WTC11 (cell line): ENCODE results near the gene CSNK1A1. TPM values are rescaled to one million over a fixed set of nuclear protein-coding genes. Genes with fewer than 3 reads are reported as not detected.
"Not testable (repeated sequence)": the region's sequence is repeated elsewhere in the genome, so short reads cannot be mapped to it uniquely, and the experiment has no call there.

Experiments used
- ATAC-seq: fragments of 200-7000 bp; cut with Tn5 transposase; 2 replicates; pipeline ENCODE4 v1.10.0; 2021; ENCODE audit warnings: mild to moderate bottlenecking, moderate library complexity
- CTCF ChIA-PET: fragments of 300-600 bp; sonication (Branson Sonifier 250); formaldehyde crosslinking; loops from one replicate; lab custom pipeline; 2021; ENCODE audit warnings: antibody characterized with exemption; lab: Charles Lee
- POLR2A ChIA-PET: fragments of 350-600 bp; sonication (Branson Sonifier 250); formaldehyde crosslinking; loops from one replicate; lab custom pipeline; 2021; ENCODE audit warnings: antibody characterized with exemption; lab: Charles Lee
- DNase-seq: peaks from one replicate; pipeline ENCODE4 v3.0.0; 2021; ENCODE audit warnings: low spot score
- H3K27ac Mint-ChIP-seq: 2 replicates; pipeline ENCODE4 v1.8.0; 2021; ENCODE audit warnings: mixed read lengths
- H3K27me3 Mint-ChIP-seq: 2 replicates; pipeline ENCODE4 v1.8.0; 2021; ENCODE audit warnings: low read depth, mild to moderate bottlenecking, moderate library complexity, mixed read lengths
- H3K36me3 Mint-ChIP-seq: 2 replicates; pipeline ENCODE4 v1.8.0; 2021; ENCODE audit warnings: mixed read lengths
- H3K4me1 Mint-ChIP-seq: 2 replicates; pipeline ENCODE4 v1.8.0; 2022; ENCODE audit warnings: mixed read lengths
- H3K4me3 Mint-ChIP-seq: 2 replicates; pipeline ENCODE4 v1.8.0; 2021; ENCODE audit warnings: mild to moderate bottlenecking, moderate library complexity, mixed read lengths
- H3K9me3 Mint-ChIP-seq: 2 replicates; pipeline ENCODE4 v1.8.0; 2021; ENCODE audit warnings: mixed read lengths
- AR ChIP-seq: fragments of 250-450 bp; sonication (Bioruptor Pico); IDR thresholded peaks from 2 replicates; pipeline ENCODE4 v1.9.0; 2021; ENCODE audit warnings: mild to moderate bottlenecking
- ATF3 ChIP-seq: sonication (generic); formaldehyde crosslinking; conservative IDR thresholded peaks from 2 replicates; pipeline ENCODE4 v1.8.1; 2022; ENCODE audit warnings: mild to moderate bottlenecking, missing genetic modification reagents
- CTCF ChIP-seq: fragments of 200-600 bp; IDR thresholded peaks from 2 replicates; pipeline ENCODE4 v1.8.0; 2022; ENCODE audit warnings: antibody characterized with exemption
- GABPB1 ChIP-seq: sonication (generic); formaldehyde crosslinking; IDR thresholded peaks from 2 replicates; pipeline ENCODE4 v1.8.1; 2023; ENCODE audit warnings: mild to moderate bottlenecking, missing genetic modification reagents
- IRF2 ChIP-seq: sonication (generic); formaldehyde crosslinking; IDR thresholded peaks from 2 replicates; pipeline ENCODE4 v1.8.0; 2022; ENCODE audit warnings: low read depth, missing genetic modification reagents, borderline replicate concordance
- MXD4 ChIP-seq: fragments of 250-450 bp; sonication (Bioruptor Pico); IDR thresholded peaks from 2 replicates; pipeline ENCODE4 v1.8.0; 2021; ENCODE audit warnings: mild to moderate bottlenecking, moderate library complexity, borderline replicate concordance
- NFATC4 ChIP-seq: fragments of 250-450 bp; sonication (Bioruptor Pico); IDR thresholded peaks from 2 replicates; pipeline ENCODE4 v1.9.0; 2021; ENCODE audit warnings: mild to moderate bottlenecking
- NFYB ChIP-seq: sonication (generic); formaldehyde crosslinking; conservative IDR thresholded peaks from 2 replicates; pipeline ENCODE4 v1.8.0; 2022; ENCODE audit warnings: low read depth, missing genetic modification reagents
- NR1H2 ChIP-seq: sonication (generic); formaldehyde crosslinking; IDR thresholded peaks from 2 replicates; pipeline ENCODE4 v1.9.0; 2021; ENCODE audit warnings: mild to moderate bottlenecking, moderate library complexity, missing genetic modification reagents
- NR2C2 ChIP-seq: sonication (generic); formaldehyde crosslinking; IDR thresholded peaks from 2 replicates; pipeline ENCODE4 v1.8.0; 2022; ENCODE audit warnings: mild to moderate bottlenecking, missing genetic modification reagents
- NR3C1 ChIP-seq: sonication (generic); formaldehyde crosslinking; conservative IDR thresholded peaks from 2 replicates; pipeline ENCODE4 v1.8.1; 2023; ENCODE audit warnings: low read depth, mild to moderate bottlenecking, missing genetic modification reagents
- USF1 ChIP-seq: sonication (generic); formaldehyde crosslinking; IDR thresholded peaks from 2 replicates; pipeline ENCODE4 v1.8.0; 2022; ENCODE audit warnings: mild to moderate bottlenecking, missing genetic modification reagents
- ZNF232 ChIP-seq: sonication (generic); formaldehyde crosslinking; IDR thresholded peaks from 2 replicates; pipeline ENCODE4 v1.8.0; 2022; ENCODE audit warnings: mild to moderate bottlenecking, missing genetic modification reagents
- ZNF423 ChIP-seq: fragments of 250-450 bp; sonication (Bioruptor Pico); IDR thresholded peaks from 2 replicates; pipeline ENCODE4 v2.1.2; 2022; ENCODE audit warnings: mild to moderate bottlenecking, moderate library complexity
- ZNF671 ChIP-seq: fragments of 250-450 bp; sonication (Bioruptor Pico); IDR thresholded peaks from 2 replicates; pipeline ENCODE4 v1.8.0; 2021; ENCODE audit warnings: mild to moderate bottlenecking
- total RNA-seq: library from RNA; stranded (reverse); gene quantifications from 3 replicates; pipeline ENCODE4 v1.2.3, GENCODE V29; 2021
- TF ChIP-seq, protein P1 (sequence below): sonication (generic); formaldehyde crosslinking; IDR thresholded peaks from 2 replicates; pipeline ENCODE4 v1.8.1; 2022; ENCODE audit warnings: low read depth, missing genetic modification reagents, borderline replicate concordance
- TF ChIP-seq, protein P2 (sequence below): sonication (generic); formaldehyde crosslinking; IDR thresholded peaks from 2 replicates; pipeline ENCODE4 v1.8.1; 2023; ENCODE audit warnings: mild to moderate bottlenecking, missing genetic modification reagents, moderate library complexity
- TF ChIP-seq, protein P3 (sequence below): sonication (generic); formaldehyde crosslinking; IDR thresholded peaks from 2 replicates; pipeline ENCODE4 v1.8.1; 2023; ENCODE audit warnings: mild to moderate bottlenecking, missing genetic modification reagents

The CSNK1A1 gene
- total RNA-seq, 1 experiment from 2014 or later, result 276 TPM

DNA sequence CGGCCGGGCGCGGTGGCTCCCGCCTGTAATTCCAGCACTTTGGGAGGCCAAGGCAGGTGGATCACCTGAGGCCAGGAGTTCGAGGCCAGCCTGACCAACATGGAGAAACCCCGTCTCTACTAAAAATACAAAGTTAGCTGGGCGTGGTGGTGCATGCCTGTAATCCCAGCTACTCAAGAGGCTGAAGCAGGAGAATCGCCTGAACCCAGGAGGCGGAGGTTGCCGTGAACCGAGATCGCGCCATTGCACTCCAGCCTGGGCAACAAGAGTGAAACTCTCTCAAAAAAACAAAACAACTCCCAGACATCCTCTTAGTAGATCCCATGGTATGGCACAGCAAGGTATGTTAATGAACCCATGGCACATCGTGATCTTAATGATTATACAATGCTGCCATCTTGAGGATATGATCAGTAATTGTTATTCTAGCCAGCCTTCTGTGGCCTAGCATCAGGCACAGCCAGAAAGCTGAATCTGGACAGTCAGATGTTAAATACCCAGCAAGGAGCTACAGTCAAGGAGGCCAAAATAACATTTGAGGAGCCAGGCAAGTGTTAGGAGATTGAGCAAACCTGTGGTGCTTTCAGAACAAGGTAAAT, 13.4 kb upstream of the CSNK1A1 start:
- ATAC-seq (peak; percentile 91), DNase-seq (peak; percentile 18)
- Mint-ChIP-seq H3K4me1 (peaks cover 37% of the 10 kb centered on the region), H3K27ac (peak overlapping the region; percentile 94)
- H3K9me3 Mint-ChIP-seq, H3K4me3 Mint-ChIP-seq, H3K27me3 Mint-ChIP-seq, H3K36me3 Mint-ChIP-seq: not testable (repeated sequence)
- CTCF ChIA-PET, result interaction anchor here (0.6 to 3.1 kb wide), 34 partner anchors 11 to 825 kb away, joined by 3 to 57 read pairs (median 4); partner anchors contain the start of genes ARHGEF37, IL17B and PCYOX1L
- POLR2A ChIA-PET, result interaction anchor here (0.5 to 1.0 kb wide), 2 partner anchors 14 to 30 kb away, joined by 3 read pairs; no protein-coding TSS in a partner anchor
- peak; percentile 42; the same call in 1 of the 2 replicates for TF ChIP-seq CTCF

DNA sequence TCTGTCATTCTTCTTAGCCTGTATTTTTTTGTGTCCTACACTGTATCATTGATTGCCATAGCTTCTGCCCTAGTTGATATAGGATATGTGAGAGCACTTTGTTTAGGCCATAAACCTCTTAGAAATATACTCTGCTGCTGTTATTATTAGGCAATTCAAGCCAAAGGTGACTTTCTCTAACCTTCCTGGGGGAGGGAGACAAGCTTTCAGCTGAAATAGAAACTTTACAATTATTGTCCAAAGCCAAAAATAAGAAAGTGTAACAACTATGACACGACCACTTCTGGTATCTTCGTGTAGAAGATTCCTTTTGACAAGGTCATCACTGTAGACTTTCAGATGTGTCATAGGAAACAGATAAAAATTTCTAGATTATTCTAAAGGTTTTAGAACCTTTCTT, 12.2 kb upstream of the CSNK1A1 start:
- no peaks in the 10 kb centered on the region for H3K36me3 Mint-ChIP-seq
- DNase-seq, result no peak
- POLR2A ChIA-PET, result interaction anchor here (1.4 to 2.3 kb wide), 2 partner anchors 12 to 20 kb away, joined by 5 to 11 read pairs; partner anchors contain the start of gene CSNK1A1
- H3K4me3 Mint-ChIP-seq, result no peak overlapping the region
- CTCF ChIA-PET, result interaction anchor here (0.8 to 4.2 kb wide), 13 partner anchors 13 to 438 kb away, joined by 3 to 35 read pairs (median 6); partner anchors contain the start of gene CSNK1A1
- no peaks in the 10 kb centered on the region for H3K9me3 Mint-ChIP-seq
- H3K27ac Mint-ChIP-seq, result peak overlapping the region; percentile 94
- ATAC-seq, result no peak
- no peak for TF ChIP-seq MXD4
- TF ChIP-seq IRF2 (CRISPR knock-in tag), result no peak
- no peak for TF ChIP-seq ZNF423
- TF ChIP-seq, protein P1, sequence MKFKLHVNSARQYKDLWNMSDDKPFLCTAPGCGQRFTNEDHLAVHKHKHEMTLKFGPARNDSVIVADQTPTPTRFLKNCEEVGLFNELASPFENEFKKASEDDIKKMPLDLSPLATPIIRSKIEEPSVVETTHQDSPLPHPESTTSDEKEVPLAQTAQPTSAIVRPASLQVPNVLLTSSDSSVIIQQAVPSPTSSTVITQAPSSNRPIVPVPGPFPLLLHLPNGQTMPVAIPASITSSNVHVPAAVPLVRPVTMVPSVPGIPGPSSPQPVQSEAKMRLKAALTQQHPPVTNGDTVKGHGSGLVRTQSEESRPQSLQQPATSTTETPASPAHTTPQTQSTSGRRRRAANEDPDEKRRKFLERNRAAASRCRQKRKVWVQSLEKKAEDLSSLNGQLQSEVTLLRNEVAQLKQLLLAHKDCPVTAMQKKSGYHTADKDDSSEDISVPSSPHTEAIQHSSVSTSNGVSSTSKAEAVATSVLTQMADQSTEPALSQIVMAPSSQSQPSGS (CRISPR knock-in tag), result no peak
- TF ChIP-seq AR, result no peak
- no peak for TF ChIP-seq ZNF232 (CRISPR knock-in tag)
- peaks cover 38% of the 10 kb centered on the region for H3K4me1 Mint-ChIP-seq
- no peaks in the 10 kb centered on the region for H3K27me3 Mint-ChIP-seq

DNA sequence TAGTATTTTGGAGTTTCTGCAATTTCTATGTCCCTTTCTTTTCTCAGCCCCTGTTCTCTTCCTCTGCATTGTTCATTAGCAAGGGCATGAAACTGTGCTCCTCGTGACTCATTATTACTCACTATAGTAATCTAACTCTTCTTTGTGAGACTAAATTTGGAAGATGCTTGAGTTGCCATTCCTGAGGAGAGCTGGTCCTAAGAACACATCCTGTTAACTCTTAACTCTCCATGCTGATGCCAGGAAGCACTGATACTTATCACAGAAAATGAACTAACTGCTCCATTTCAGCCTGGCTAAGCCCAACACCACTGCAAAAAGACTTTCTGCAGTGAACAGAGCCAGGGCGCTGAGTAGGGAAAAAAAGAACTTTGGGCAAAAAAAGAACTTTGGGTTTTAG, 10.6 kb upstream of the CSNK1A1 start:
- Mint-ChIP-seq H3K9me3 (no peaks in the 10 kb centered on the region), H3K4me1 (peaks cover 38% of the 10 kb centered on the region), H3K27me3 (no peaks in the 10 kb centered on the region), H3K27ac (peak overlapping the region; percentile 94), H3K36me3 (no peaks in the 10 kb centered on the region), H3K4me3 (no peak overlapping the region)
- ATAC-seq, result peak; percentile 58
- no peak for DNase-seq
- ChIA-PET POLR2A (interaction anchor here (1.3 to 2.3 kb wide), 2 partner anchors 10 to 12 kb away, joined by 4 to 11 read pairs; partner anchors contain the start of gene CSNK1A1), CTCF (interaction anchor here (0.6 to 4.2 kb wide), 14 partner anchors 11 to 821 kb away, joined by 3 to 35 read pairs (median 4); partner anchors contain the start of genes ABLIM3 and CSNK1A1)
- TF ChIP-seq, protein P2, sequence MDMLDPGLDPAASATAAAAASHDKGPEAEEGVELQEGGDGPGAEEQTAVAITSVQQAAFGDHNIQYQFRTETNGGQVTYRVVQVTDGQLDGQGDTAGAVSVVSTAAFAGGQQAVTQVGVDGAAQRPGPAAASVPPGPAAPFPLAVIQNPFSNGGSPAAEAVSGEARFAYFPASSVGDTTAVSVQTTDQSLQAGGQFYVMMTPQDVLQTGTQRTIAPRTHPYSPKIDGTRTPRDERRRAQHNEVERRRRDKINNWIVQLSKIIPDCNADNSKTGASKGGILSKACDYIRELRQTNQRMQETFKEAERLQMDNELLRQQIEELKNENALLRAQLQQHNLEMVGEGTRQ (CRISPR knock-in tag), result peak; percentile 28; the same call in 1 of the 2 replicates
- TF ChIP-seq NFYB (CRISPR knock-in tag), result no peak

DNA sequence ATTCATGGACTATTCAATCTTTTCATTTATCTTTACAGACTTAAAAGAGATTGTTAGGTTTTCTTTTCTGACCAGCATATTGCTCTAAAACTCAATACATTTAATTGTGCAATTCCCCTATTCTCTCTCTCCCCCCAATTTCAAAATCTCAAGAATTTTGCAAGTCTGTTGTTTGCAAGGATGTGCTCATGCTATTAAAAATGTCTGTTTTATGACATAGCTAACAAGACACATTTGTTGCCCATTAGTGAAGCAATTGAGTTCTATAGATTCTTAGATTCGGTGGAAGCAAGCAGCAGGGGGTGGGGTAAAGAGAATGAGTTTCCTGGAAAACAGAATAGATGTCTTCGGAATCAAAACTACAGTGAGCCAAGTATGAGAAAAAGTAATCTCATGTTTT, 8.5 kb upstream of the CSNK1A1 start:
- no peaks in the 10 kb centered on the region for H3K9me3 Mint-ChIP-seq
- H3K27ac Mint-ChIP-seq, result no peak overlapping the region
- peaks cover 38% of the 10 kb centered on the region for H3K4me1 Mint-ChIP-seq
- H3K4me3 Mint-ChIP-seq, result no peak overlapping the region
- DNase-seq (no peak), ATAC-seq (no peak)
- no peaks in the 10 kb centered on the region for H3K27me3 Mint-ChIP-seq
- ChIA-PET POLR2A (interaction anchor here (0.6 kb wide), 1 partner anchor 215 kb away, joined by 3 read pairs; no protein-coding TSS in a partner anchor), CTCF (interaction anchor here (4.2 kb wide), 1 partner anchor 118 kb away, joined by 35 read pairs; no protein-coding TSS in a partner anchor)
- no peaks in the 10 kb centered on the region for H3K36me3 Mint-ChIP-seq
- TF ChIP-seq ZNF232 (CRISPR knock-in tag) (no peak), NR3C1 (CRISPR knock-in tag) (no peak), NR1H2 (CRISPR knock-in tag) (no peak), GABPB1 (no peak), NFATC4 (CRISPR knock-in tag) (no peak), NR2C2 (CRISPR knock-in tag) (no peak), USF1 (CRISPR knock-in tag) (no peak), ATF3 (CRISPR knock-in tag) (no peak), ZNF671 (CRISPR knock-in tag) (no peak)
- TF ChIP-seq, protein P3, sequence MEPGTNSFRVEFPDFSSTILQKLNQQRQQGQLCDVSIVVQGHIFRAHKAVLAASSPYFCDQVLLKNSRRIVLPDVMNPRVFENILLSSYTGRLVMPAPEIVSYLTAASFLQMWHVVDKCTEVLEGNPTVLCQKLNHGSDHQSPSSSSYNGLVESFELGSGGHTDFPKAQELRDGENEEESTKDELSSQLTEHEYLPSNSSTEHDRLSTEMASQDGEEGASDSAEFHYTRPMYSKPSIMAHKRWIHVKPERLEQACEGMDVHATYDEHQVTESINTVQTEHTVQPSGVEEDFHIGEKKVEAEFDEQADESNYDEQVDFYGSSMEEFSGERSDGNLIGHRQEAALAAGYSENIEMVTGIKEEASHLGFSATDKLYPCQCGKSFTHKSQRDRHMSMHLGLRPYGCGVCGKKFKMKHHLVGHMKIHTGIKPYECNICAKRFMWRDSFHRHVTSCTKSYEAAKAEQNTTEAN (CRISPR knock-in tag), result no peak
